Activated CD8-positive, alpha-beta memory T cell treated with anti-CD3 and anti-CD28 coated beads, Interleukin-2, amount 10 ng/mL, durations not matched to agents 7 days and 5 days (primary cell): ENCODE data around the gene SPO11. TPM values are rescaled to one million over a fixed set of nuclear protein-coding genes. Genes with fewer than 3 reads are reported as not detected.
A peak's percentile ranks its signal among the peaks of the same experiment; 100 is the strongest.
"Not testable (repeated sequence)": the region's sequence is repeated elsewhere in the genome, so short reads cannot be mapped to it uniquely, and the experiment has no call there.

Experiments
- ATAC-seq: fragments of 150-1000 bp; cut with Tn5 transposase; one replicate; pipeline ENCODE4 v1.10.0; 2021; ENCODE audit warnings: moderate library complexity
- CTCF ChIA-PET: fragments of 350-600 bp; sonication (Branson Sonifier 250); formaldehyde crosslinking; loops from one replicate; lab custom pipeline; 2021; ENCODE audit warnings: antibody characterized with exemption; lab: Charles Lee
- DNase-seq: peaks from one replicate; pipeline ENCODE4 v3.0.0-alpha.2; 2020
- H3K27ac Mint-ChIP-seq: one replicate; pipeline ENCODE4 v1.8.0; 2021; ENCODE audit warnings: mild to moderate bottlenecking, mixed read lengths
- H3K27me3 Mint-ChIP-seq: one replicate; pipeline ENCODE4 v1.8.0; 2021; ENCODE audit warnings: mixed read lengths
- H3K36me3 Mint-ChIP-seq: one replicate; pipeline ENCODE4 v1.8.0; 2021; ENCODE audit warnings: mild to moderate bottlenecking, mixed read lengths
- H3K4me1 Mint-ChIP-seq: one replicate; pipeline ENCODE4 v1.8.0; 2021; ENCODE audit warnings: mixed read lengths
- H3K4me3 Mint-ChIP-seq: one replicate; pipeline ENCODE4 v1.8.0; 2021; ENCODE audit warnings: mild to moderate bottlenecking, moderate library complexity, mixed read lengths
- H3K9me3 Mint-ChIP-seq: one replicate; pipeline ENCODE4 v1.8.0; 2022; ENCODE audit warnings: low read depth, mixed read lengths
- total RNA-seq, 2 experiments: library from RNA; stranded (reverse); gene quantifications; one replicate each; pipeline ENCODE4 v1.2.3, GENCODE V29; 2021

SPO11 gene
- total RNA-seq, 2 experiments from 2014 or later: not detected

DNA sequence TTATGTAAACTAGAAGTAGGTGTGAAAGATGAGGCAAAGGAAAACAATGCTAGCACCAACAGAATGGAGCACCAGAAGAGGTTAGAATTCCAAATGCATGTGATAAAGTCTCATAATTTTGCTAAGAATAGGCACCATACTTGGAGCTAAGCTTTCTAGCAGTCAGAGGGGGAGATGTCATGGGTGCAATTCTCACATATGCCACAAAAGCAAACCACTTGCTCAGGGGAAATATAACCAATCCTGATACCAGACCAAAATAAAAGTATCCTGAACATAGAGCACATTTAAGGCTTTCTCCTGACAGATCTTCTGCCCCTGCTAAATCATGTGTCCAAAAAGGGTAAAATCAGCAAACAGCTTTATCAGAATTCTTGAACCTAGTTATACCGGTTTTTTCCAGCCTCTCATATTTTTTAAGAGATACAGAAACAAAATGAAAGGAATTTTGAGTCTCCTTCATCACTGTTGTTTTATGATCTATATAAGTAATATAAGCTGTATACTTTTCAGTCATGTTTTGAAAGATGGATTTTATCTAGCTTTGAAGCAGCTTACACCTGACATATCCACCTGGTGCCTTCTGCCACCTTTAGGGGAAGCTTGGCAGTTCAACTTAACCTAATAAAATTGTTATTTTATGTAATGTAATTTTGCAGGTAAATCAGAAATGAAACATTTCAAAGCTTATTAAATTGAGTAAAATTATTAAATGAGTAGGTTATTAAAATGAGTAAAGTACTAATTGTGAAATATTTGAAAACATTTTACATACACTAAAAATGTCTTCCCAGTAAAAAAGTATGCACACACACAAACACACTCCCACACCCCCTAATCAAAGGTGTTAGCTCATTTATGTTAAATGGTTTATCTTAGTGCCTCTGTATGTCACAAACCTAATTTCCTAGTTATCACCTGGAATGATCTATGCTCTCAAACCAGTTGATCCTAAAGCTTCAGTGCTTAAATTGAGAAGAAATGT is 2.8 kb downstream of the SPO11 start:
- H3K27ac Mint-ChIP-seq: no peak overlapping the region
- ATAC-seq: no peak
- no peaks in the 10 kb centered on the region for H3K4me1 Mint-ChIP-seq
- H3K36me3 Mint-ChIP-seq: no peaks in the 10 kb centered on the region
- no peak overlapping the region for H3K4me3 Mint-ChIP-seq
- CTCF ChIA-PET: interaction anchor here (0.7 to 2.0 kb wide), 7 partner anchors 12 to 782 kb away, joined by 3 to 8 read pairs (median 4); no protein-coding TSS in a partner anchor
- DNase-seq: no peak
- no peaks in the 10 kb centered on the region for H3K9me3 Mint-ChIP-seq
- peaks cover 45% of the 10 kb centered on the region for H3K27me3 Mint-ChIP-seq

DNA sequence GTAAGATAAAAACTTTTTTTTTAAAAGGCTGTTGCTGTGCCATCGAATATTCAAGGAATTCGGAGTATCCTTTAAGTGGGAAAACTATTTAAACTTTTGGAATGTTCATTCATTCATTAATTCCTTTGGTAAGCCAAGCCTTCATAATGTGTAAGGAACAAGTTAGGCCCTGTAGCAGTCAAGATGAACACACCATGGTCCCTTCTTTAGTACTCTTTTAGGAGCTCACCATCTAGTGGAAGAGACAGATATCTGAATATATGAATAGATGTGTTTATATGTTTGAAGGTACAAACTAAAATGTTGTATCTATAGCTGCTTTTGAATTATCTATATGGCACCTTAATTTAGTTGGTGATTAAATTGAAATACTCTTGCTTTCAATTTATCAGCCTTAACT is 5.8 kb downstream of the SPO11 start:
- H3K9me3 Mint-ChIP-seq: no peaks in the 10 kb centered on the region
- no peak overlapping the region for H3K27ac Mint-ChIP-seq
- CTCF ChIA-PET: interaction anchor here (0.9 to 1.1 kb wide), 3 partner anchors 11 to 245 kb away, joined by 3 to 5 read pairs (median 4); no protein-coding TSS in a partner anchor
- H3K4me3 Mint-ChIP-seq: no peak overlapping the region
- H3K4me1 Mint-ChIP-seq: no peaks in the 10 kb centered on the region
- H3K27me3 Mint-ChIP-seq: peaks cover 41% of the 10 kb centered on the region
- H3K36me3 Mint-ChIP-seq: no peaks in the 10 kb centered on the region
- ATAC-seq: no peak
- no peak for DNase-seq

DNA sequence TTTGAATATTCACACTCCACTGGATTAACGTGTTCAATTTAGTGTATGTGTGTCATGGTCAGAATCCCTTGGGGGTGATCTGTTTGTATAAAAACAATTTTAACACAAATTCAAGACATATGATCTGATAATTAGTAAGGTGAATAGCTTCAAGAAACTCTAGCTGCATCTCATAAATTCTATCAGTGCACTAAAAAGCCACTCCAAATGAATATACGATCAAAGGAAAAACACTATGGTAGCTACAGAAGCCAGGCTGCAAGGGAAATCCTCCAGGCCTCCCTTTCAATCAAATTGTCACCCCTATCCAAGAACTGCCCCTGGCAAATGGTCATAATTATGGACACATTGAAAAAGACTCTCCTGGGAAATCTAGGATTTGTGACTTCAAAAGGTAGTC is 12.1 kb downstream of the SPO11 start:
- DNase-seq: no peak
- no peak overlapping the region for H3K4me3 Mint-ChIP-seq
- H3K36me3 Mint-ChIP-seq: no peaks in the 10 kb centered on the region
- no peaks in the 10 kb centered on the region for H3K4me1 Mint-ChIP-seq
- CTCF ChIA-PET: no interaction called here
- H3K27ac Mint-ChIP-seq: no peak overlapping the region
- H3K27me3 Mint-ChIP-seq: peaks cover 31% of the 10 kb centered on the region
- ATAC-seq: no peak
- H3K9me3 Mint-ChIP-seq: no peaks in the 10 kb centered on the region

DNA sequence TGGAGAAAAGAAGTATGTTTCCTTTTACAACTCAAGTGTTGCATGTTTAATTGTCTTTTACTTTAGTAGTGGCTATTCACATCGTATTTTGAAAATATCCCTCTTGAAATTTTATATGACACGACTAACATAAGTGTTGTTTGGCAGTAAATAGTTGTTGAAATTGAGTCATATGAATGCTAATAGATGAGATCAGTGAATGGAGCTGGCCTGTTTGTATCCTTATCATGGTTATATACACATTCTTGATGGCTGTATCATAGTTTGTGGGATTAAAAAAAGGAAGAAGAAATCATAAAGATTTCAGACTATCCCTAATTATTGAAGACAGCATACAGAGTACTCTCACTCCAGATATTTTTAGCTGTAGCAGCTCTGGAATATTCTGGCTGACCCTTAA is 13.2 kb downstream of the SPO11 start:
- CTCF ChIA-PET: interaction anchor here (1.1 kb wide), 1 partner anchor 156 kb away, joined by 3 read pairs; no protein-coding TSS in a partner anchor
- H3K4me3 Mint-ChIP-seq: no peak overlapping the region
- H3K4me1 Mint-ChIP-seq: no peaks in the 10 kb centered on the region
- no peak overlapping the region for H3K27ac Mint-ChIP-seq
- peaks cover 31% of the 10 kb centered on the region for H3K27me3 Mint-ChIP-seq
- DNase-seq (no peak), ATAC-seq (no peak)
- no peaks in the 10 kb centered on the region for H3K36me3 Mint-ChIP-seq
- no peaks in the 10 kb centered on the region for H3K9me3 Mint-ChIP-seq

DNA sequence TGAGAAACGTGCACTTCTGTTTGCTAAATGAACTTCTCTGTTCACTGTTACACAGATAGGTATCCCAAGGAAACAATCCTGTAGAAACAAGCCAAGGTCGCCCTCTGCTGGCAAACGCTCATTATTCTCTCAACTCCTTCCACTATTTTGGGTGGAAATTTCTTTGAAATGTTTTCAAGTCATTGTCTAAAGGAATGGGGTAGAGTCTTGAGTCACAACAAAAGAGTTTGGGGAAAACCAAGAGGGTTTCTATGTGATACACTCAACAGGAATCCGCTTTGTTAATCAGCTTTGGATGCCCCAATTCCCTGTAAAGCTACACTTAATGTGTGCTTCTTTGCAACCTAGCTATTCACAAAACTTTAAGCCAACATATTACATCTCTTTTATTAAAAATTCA is 16.9 kb downstream of the SPO11 start:
- H3K36me3 Mint-ChIP-seq: no peaks in the 10 kb centered on the region
- ATAC-seq: no peak
- peak; percentile 81 for DNase-seq

DNA sequence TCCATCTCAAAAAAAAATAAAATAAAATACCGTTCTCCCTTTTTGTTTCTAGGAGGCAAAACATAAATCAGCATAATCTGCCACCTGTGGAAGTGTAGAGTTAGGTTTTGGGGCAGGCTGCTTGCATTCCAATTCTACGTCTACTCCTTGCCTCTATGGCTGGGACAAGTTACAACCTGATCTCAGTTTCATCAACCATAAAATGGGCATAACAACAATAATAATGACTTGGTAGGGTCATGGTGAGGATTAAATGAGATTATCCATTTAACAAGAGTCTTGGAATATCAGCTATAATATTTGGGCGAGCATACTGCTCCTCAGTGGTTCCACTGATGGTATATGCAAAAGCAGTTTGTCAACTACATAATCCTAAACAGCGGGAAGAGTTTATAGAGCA is 17.8 kb downstream of the SPO11 start:
- no peak for DNase-seq
- Mint-ChIP-seq H3K27me3 (peaks cover 13% of the 10 kb centered on the region), H3K4me3 (no peak overlapping the region), H3K4me1 (peaks cover 14% of the 10 kb centered on the region), H3K27ac (no peak overlapping the region), H3K9me3 (no peaks in the 10 kb centered on the region), H3K36me3 (no peaks in the 10 kb centered on the region)
- CTCF ChIA-PET: interaction anchor here (1.2 to 2.5 kb wide), 5 partner anchors 9 to 256 kb away, joined by 3 to 15 read pairs (median 4); no protein-coding TSS in a partner anchor
- ATAC-seq: no peak

More for the DNA sequence above, 16.9 kb downstream of the SPO11 start:
- Mint-ChIP-seq H3K27ac (no peak overlapping the region), H3K4me1 (peaks cover 5% of the 10 kb centered on the region), H3K4me3 (no peak overlapping the region), H3K27me3 (peaks cover 23% of the 10 kb centered on the region), H3K9me3 (no peaks in the 10 kb centered on the region)
- CTCF ChIA-PET: interaction anchor here (1.0 to 2.5 kb wide), 13 partner anchors 9 to 796 kb away, joined by 3 to 15 read pairs (median 4); no protein-coding TSS in a partner anchor

DNA sequence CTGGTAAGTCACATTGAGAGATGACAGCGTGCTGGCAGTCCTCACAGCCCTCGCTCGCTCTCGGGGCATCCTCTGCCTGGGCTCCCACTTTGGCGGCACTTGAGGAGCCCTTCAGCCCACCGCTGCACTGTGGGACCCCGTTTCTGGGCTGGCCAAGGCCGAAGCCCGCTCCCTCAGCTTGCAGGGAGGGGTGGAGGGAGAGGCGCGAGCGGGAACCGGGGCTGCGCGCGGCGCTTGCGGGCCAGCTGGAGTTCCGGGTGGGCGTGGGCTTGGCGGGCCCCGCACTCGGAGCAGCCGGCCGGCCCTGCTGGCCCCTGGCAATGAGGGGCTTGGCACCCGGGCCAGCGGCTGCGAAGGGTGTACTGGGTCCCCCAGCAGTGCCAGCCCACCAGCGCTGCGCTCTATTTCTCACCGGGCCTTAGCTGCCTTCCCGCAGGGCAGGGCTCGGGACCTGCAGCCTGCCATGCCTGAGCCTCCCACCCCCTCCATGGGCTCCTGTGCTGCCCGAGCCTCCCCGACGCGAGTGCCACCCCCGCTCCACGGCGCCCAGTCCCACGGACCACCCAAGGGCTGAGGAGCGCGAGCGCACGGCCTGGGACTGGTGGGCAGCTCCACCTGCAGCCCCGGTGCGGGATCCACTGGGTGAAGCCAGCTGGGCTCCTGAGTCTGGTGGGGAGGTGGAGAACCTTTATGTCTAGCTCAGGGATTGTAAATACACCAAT is 18.8 kb downstream of the SPO11 start:
- peaks cover 23% of the 10 kb centered on the region for H3K4me1 Mint-ChIP-seq
- not testable (repeated sequence) for H3K27ac Mint-ChIP-seq, DNase-seq, H3K9me3 Mint-ChIP-seq, ATAC-seq, H3K36me3 Mint-ChIP-seq, H3K4me3 Mint-ChIP-seq, H3K27me3 Mint-ChIP-seq
- CTCF ChIA-PET: interaction anchor here (0.8 to 1.7 kb wide), 6 partner anchors 8 to 257 kb away, joined by 3 to 4 read pairs (median 4); no protein-coding TSS in a partner anchor

DNA sequence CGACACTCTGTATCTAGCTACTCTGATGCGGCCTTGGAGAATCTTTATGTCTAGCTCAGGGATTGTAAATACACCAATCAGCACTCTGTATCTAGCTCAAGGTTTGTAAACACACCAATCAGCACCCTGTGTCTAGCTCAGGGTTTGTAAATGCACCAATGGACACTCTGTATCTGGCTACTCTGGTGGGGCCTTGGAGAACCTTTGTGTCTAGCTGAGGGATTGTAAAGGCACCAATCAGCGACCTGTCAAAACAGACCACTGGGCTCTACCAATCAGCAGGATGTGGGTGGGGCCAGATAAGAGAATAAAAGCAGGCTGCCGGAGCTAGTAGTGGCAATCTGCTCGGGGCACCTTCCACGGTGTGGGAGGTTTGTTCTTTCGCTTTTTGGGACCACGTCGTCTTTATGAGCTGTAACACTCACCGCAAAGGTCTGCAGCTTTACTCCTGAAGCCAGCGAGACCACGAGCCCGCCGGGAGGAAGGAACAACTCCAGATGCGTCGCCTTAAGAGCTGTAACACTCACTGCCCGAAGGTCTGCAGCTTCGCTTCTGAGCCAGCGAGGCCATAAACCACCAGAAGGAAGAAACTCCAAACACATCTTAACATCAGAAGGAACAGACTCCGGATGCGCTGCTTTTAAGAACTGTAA is 19.4 kb downstream of the SPO11 start:
- H3K9me3 Mint-ChIP-seq, DNase-seq, H3K4me3 Mint-ChIP-seq, H3K36me3 Mint-ChIP-seq, ATAC-seq, H3K27me3 Mint-ChIP-seq: not testable (repeated sequence)
- H3K27ac Mint-ChIP-seq: peak overlapping the region; percentile 9
- peaks cover 29% of the 10 kb centered on the region for H3K4me1 Mint-ChIP-seq
- CTCF ChIA-PET: interaction anchor here (0.8 to 2.2 kb wide), 7 partner anchors 9 to 257 kb away, joined by 3 to 8 read pairs (median 3); no protein-coding TSS in a partner anchor

DNA sequence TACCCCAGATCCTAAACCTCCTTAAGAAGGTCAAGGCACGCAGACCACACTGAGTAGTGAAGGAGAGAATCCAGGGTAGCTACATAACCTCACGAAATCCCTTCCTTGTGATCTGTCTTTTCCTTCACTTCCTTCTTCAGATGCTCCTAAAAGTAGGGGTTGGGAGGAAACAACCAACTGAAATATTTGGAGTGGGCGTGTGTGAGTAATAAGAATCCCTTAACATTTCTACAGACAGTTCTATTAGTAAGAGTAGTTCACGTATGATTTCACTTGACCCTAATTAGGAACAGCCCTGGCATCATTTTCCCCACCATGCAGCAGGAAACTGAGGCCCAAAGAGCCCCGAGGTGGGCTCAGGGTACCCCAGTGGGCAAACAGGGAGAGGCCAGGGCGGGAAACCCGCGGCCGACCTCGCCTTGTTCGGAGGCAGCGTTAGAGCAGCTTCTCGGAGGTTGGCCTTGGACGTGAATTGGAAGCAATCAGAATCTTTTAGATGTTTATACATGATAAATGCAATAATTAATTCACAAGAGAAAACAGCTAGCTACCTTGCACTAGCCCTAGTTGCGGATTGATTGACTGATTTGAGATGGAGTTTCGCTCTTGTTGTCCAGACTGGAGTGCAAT is 20.6 kb downstream of the SPO11 start:
- CTCF ChIA-PET: interaction anchor here (0.9 to 2.2 kb wide), 2 partner anchors 17 to 24 kb away, joined by 3 to 8 read pairs; no protein-coding TSS in a partner anchor
- peaks cover 17% of the 10 kb centered on the region for H3K36me3 Mint-ChIP-seq
- no peak for DNase-seq
- H3K4me3 Mint-ChIP-seq: peak overlapping the region; percentile 45
- H3K27ac Mint-ChIP-seq: peak overlapping the region; percentile 15
- no peaks in the 10 kb centered on the region for H3K9me3 Mint-ChIP-seq
- ATAC-seq: no peak
- H3K4me1 Mint-ChIP-seq: peaks cover 29% of the 10 kb centered on the region
- H3K27me3 Mint-ChIP-seq: peaks cover 5% of the 10 kb centered on the region

DNA sequence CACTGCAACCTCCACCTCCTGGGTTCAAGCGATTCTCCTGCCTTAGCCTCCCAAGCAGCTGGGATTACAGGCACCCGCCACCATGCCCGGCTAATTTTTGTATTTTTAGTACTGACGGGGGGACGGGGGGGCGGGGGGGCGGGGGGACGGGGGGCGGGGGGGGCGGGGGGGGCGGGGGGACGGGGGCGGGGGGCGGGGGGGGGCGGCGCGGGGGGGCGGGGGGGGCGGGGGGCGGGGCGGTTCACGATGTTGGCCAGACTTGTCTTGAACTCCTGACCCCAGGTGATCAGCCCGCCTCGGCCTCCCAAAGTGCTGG is 21.1 kb downstream of the SPO11 start:
- peaks cover 29% of the 10 kb centered on the region for H3K4me1 Mint-ChIP-seq
- not testable (repeated sequence) for ATAC-seq, H3K27me3 Mint-ChIP-seq, H3K9me3 Mint-ChIP-seq, DNase-seq
- H3K4me3 Mint-ChIP-seq: peak overlapping the region; percentile 96
- CTCF ChIA-PET: interaction anchor here (2.2 kb wide), 1 partner anchor 18 kb away, joined by 8 read pairs; no protein-coding TSS in a partner anchor
- H3K27ac Mint-ChIP-seq: peak overlapping the region; percentile 86
- peaks cover 19% of the 10 kb centered on the region for H3K36me3 Mint-ChIP-seq

DNA sequence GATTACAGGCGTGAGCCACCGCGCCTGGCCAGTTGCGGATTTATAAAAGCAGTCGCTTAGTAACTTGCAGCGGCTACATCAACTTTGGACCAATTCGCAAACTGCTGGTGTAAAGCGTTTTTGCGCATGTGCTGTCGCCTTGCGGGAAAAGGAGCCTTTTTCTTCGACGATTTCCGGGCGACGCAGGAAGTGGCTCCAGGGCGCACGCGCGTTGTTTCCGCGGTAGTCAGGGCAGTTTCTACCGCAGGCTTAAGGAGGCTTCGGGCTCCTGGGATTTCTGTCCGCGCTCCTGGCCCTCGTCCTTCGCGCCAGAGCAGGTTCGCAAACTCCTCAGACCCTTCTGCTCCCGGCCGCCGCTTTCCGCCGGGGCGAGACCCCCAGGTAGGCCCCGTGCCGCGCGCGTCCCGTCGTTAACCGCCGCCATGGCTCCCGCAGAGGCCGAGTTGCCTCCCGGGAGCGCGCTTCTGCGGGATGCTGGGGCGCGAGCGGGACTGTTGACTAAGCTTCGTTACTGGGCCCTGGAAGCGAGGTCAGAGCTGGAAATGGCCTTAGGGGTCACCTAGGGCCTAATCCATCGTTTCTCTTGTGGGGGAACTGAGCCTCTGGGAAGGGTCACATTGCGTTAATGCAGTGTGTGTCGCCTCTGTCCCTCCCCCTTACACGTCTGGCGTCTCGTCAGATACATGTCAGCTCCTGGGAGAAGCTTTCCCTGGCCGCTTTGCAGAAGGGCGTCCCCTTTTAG is 21.6 kb downstream of the SPO11 start, which contains the start of gene RAE1:
Gene RAE1, plus strand, starts transcription at position 214 of the 742 bp plus-strand sequence. CDS start 2,784 bp downstream, outside the sequence.
- ATAC-seq (peak; percentile 92), DNase-seq (peak; percentile 94)
- Mint-ChIP-seq H3K9me3 (no peaks in the 10 kb centered on the region), H3K27ac (peak within 1 kb of the TSS; percentile 86), H3K4me3 (peak within 1 kb of the TSS; percentile 96), H3K27me3 (peaks cover 5% of the 10 kb centered on the region), H3K36me3 (peaks cover 22% of the 10 kb centered on the region), H3K4me1 (peaks cover 29% of the 10 kb centered on the region)
- CTCF ChIA-PET: interaction anchor here (1.6 to 2.2 kb wide), 2 partner anchors 18 to 259 kb away, joined by 3 to 8 read pairs; no protein-coding TSS in a partner anchor
